Measurements from ENCODE around the gene SETD3. TPM values are rescaled to one million over a fixed set of nuclear protein-coding genes. Genes with fewer than 3 reads are reported as not detected.

Gene SETD3
- total RNA-seq, 4 donors from 2014 or later = 29.1 to 65.4 (median 36.3) TPM

- Histone ChIP-seq H3K36me3 (peaks cover 23 to 100% (median 48%) of the 10 kb centered on the region in 3 donors), H3K4me3 (no peak overlapping the region), H3K27ac (peak overlapping the region in 2 of 4 donors; percentile 1 to 23), H3K27me3 (no peaks in the 10 kb centered on the region), H3K4me1 (peaks cover 0 to 16% (median 0%) of the 10 kb centered on the region in 3 donors), H3K9me3 (no peaks in the 10 kb centered on the region)
- intact Hi-C loops (cut with DNase I) = no loop called here
- no peak for TF ChIP-seq POLR2A (IDR thresholded peaks at IDR 0.05)
- WGBS, 2 donors = 40 to 54% methylated on average over 1 to 21 of the region's 23 CpGs
- DNase-seq = no peak
Measured at GRCh38 chr14:99508896-99509629, 28.4 kb upstream of the SETD3 start.

GRCh38 chr14:99507860-99508640 is 27.4 kb upstream of the SETD3 start:
- DNase-seq = no peak
- TF ChIP-seq CTCF (IDR thresholded peaks at IDR 0.05) (no peak), POLR2A (IDR thresholded peaks at IDR 0.05) (no peak)
- Histone ChIP-seq H3K27ac (peak overlapping the region in 2 of 4 donors; percentile 1 to 23), H3K9me3 (no peaks in the 10 kb centered on the region), H3K4me1 (peaks cover 0 to 16% (median 0%) of the 10 kb centered on the region in 3 donors), H3K36me3 (peaks cover 26 to 100% (median 56%) of the 10 kb centered on the region in 3 donors), H3K4me3 (no peak overlapping the region), H3K27me3 (no peaks in the 10 kb centered on the region)
- 90 to 92% methylated on average over 8 to 11 of the region's 13 CpGs for WGBS, 2 donors
- intact Hi-C loops (cut with DNase I) = no loop called here

- Histone ChIP-seq H3K9me3 (no peaks in the 10 kb centered on the region), H3K4me3 (no peak overlapping the region), H3K36me3 (peaks cover 32 to 100% (median 66%) of the 10 kb centered on the region in 3 donors), H3K4me1 (peaks cover 0 to 9% (median 0%) of the 10 kb centered on the region in 3 donors), H3K27ac (no peak overlapping the region), H3K27me3 (no peaks in the 10 kb centered on the region)
- no peak for TF ChIP-seq POLR2A (IDR thresholded peaks at IDR 0.05)
- no peak for TF ChIP-seq CTCF (IDR thresholded peaks at IDR 0.05)
- intact Hi-C loops (cut with DNase I) = no loop called here
- DNase-seq = no peak
- 94 to 95% methylated on average over 5 to 6 of the region's 6 CpGs for WGBS, 2 donors
Measured at GRCh38 chr14:99506276-99506675, 25.6 kb upstream of the SETD3 start.

- Histone ChIP-seq H3K27ac (no peak overlapping the region), H3K4me1 (peaks cover 0 to 6% (median 0%) of the 10 kb centered on the region in 3 donors), H3K27me3 (no peaks in the 10 kb centered on the region), H3K4me3 (no peak overlapping the region), H3K9me3 (no peaks in the 10 kb centered on the region), H3K36me3 (peaks cover 32 to 100% (median 60%) of the 10 kb centered on the region in 3 donors)
- no peak for TF ChIP-seq POLR2A (IDR thresholded peaks at IDR 0.05)
- no peak for TF ChIP-seq CTCF (IDR thresholded peaks at IDR 0.05)
- intact Hi-C loops (cut with DNase I) = no loop called here
- WGBS, 2 donors = 87 to 96% methylated on average over 5 of the region's 5 CpGs
- no peak for DNase-seq
Measured at GRCh38 chr14:99505089-99505488, 24.4 kb upstream of the SETD3 start.

GRCh38 chr14:99503848-99504453 is 23.3 kb upstream of the SETD3 start:
- H3K27me3 ChIP-seq = no peaks in the 10 kb centered on the region
- H3K4me1 ChIP-seq = peaks cover 0 to 6% (median 0%) of the 10 kb centered on the region in 3 donors
- H3K27ac ChIP-seq = no peak overlapping the region
- no peaks in the 10 kb centered on the region for H3K9me3 ChIP-seq
- H3K36me3 ChIP-seq = peaks cover 27 to 99% (median 54%) of the 10 kb centered on the region in 3 donors
- H3K4me3 ChIP-seq = no peak overlapping the region
- WGBS, 2 donors = 84 to 87% methylated on average over 4 of the region's 4 CpGs
- DNase-seq = no peak
- TF ChIP-seq POLR2A (IDR thresholded peaks at IDR 0.05) (no peak), CTCF (IDR thresholded peaks at IDR 0.05) (no peak)
- intact Hi-C loops (cut with DNase I) = no loop called here
